HEK293T (cell line): ENCODE results near the gene ABCB4.

Experiments used
- CTCF ChIA-PET: fragments of 350-600 bp; formaldehyde crosslinking; extraction: SDS; loops from one replicate; lab custom pipeline; 2021; ENCODE audit warnings: antibody characterized with exemption, inconsistent platforms; lab: Yijun Ruan, JAX
- POLR2A ChIA-PET: fragments of 350-600 bp; formaldehyde crosslinking; extraction: SDS; loops from one replicate; lab custom pipeline; 2020; ENCODE audit warnings: antibody characterized with exemption, inconsistent platforms; lab: Yijun Ruan, JAX
- DNase-seq: peaks from one replicate; pipeline ENCODE4 v3.0.0; 2012; ENCODE audit warnings: mixed read lengths; ENCODE audit errors: extremely low spot score
- ARNT ChIP-seq: fragments of 450-650 bp; IDR thresholded peaks from 2 replicates; pipeline ENCODE4 v1.6.1; 2017; ENCODE audit warnings: mild to moderate bottlenecking
- BHLHE40 ChIP-seq: fragments of 450-650 bp; IDR thresholded peaks from 2 replicates; pipeline ENCODE4 v1.6.1; 2016; ENCODE audit warnings: mild to moderate bottlenecking, moderate library complexity, borderline replicate concordance
- CTBP1 ChIP-seq: fragments of 450-650 bp; IDR thresholded peaks from 2 replicates; pipeline ENCODE4 v1.6.1; 2016; ENCODE audit warnings: borderline replicate concordance
- ELF4 ChIP-seq: fragments of 450-650 bp; IDR thresholded peaks from 2 replicates; pipeline ENCODE4 v1.6.1; 2017; ENCODE audit warnings: antibody characterized with exemption
- FOXA1 ChIP-seq: fragments of 450-650 bp; IDR thresholded peaks from 2 replicates; pipeline ENCODE4 v1.6.1; 2016; ENCODE audit warnings: mild to moderate bottlenecking
- FOXK2 ChIP-seq: fragments of 450-650 bp; IDR thresholded peaks from 2 replicates; pipeline ENCODE4 v1.6.1; 2016; ENCODE audit warnings: mild to moderate bottlenecking
- FOXM1 ChIP-seq: fragments of 450-650 bp; IDR thresholded peaks from 2 replicates; pipeline ENCODE4 v1.6.1; 2017; ENCODE audit warnings: mild to moderate bottlenecking, borderline replicate concordance
- HDGF ChIP-seq: fragments of 450-650 bp; IDR thresholded peaks from 2 replicates; pipeline ENCODE4 v1.6.1; 2017; ENCODE audit warnings: antibody characterized with exemption, borderline replicate concordance
- L3MBTL2 ChIP-seq: fragments of 450-650 bp; conservative IDR thresholded peaks from 2 replicates; pipeline ENCODE4 v1.6.1; 2016; ENCODE audit warnings: mild to moderate bottlenecking
- LEF1 ChIP-seq: fragments of 450-650 bp; IDR thresholded peaks from 2 replicates; pipeline ENCODE4 v1.6.1; 2017; ENCODE audit warnings: mild to moderate bottlenecking, borderline replicate concordance
- NFRKB ChIP-seq: fragments of 450-650 bp; IDR thresholded peaks from 2 replicates; pipeline ENCODE4 v1.6.1; 2016; ENCODE audit warnings: mild to moderate bottlenecking, moderate library complexity
- PKNOX1 ChIP-seq: fragments of 450-650 bp; IDR thresholded peaks from 2 replicates; pipeline ENCODE4 v1.6.1; 2016
- SP1 ChIP-seq: fragments of 450-650 bp; IDR thresholded peaks from 2 replicates; pipeline ENCODE4 v1.6.1; 2017
- SUZ12 ChIP-seq: fragments of 450-650 bp; IDR thresholded peaks from 2 replicates; pipeline ENCODE4 v1.6.1; 2016; ENCODE audit warnings: mild to moderate bottlenecking
- TARDBP ChIP-seq: fragments of 450-650 bp; IDR thresholded peaks from 2 replicates; pipeline ENCODE4 v1.6.1; 2016
- ZNF384 ChIP-seq: fragments of 450-650 bp; IDR thresholded peaks from 2 replicates; pipeline ENCODE4 v1.6.1; 2016

ABCB4 gene

DNA sequence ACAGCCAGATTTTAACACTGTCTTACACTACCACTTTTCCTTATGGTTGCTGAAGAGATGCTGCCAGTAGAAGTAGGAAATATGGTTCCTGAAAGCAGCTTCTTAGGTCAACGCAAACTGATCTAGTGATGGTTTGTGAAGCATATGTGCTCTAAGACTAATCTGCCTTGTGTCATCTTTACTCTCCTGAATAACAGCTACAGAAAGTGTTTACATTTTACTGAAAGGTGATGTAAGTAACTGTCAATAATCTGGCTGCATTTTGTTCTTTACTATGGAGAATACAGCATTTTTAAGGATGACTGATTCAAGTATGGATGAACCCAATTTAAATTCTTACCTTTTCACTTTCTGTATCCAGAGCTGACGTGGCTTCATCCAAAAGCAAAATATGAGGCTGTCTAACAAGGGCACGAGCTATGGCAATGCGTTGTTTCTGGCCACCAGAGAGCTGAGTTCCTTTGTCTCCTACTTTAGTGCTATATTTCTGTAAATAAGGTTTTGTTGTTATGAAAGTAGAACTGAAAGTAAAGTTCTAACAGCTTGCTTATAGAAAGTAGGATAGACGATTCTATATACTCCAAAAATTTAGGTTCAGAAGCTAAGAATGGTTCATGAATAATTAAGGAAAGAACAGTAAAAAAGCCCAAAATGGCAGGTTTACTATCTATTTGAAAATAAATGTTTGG lies 30.2 kb upstream of the ABCB4 start:
- no peak for TF ChIP-seq BHLHE40
- TF ChIP-seq LEF1 = no peak
- TF ChIP-seq ZNF384 = no peak
- TF ChIP-seq SP1 = no peak
- POLR2A ChIA-PET = no interaction called here
- DNase-seq = no peak
- CTCF ChIA-PET = interaction anchor here (0.5 to 1.2 kb wide), 3 partner anchors 10 to 418 kb away, joined by 3 to 4 read pairs (median 3); no protein-coding TSS in a partner anchor

GRCh38 chr7:87505122-87505521 lies 29.6 kb upstream of the ABCB4 start:
- DNase-seq = no peak
- ChIA-PET POLR2A (no interaction called here), CTCF (interaction anchor here (0.6 to 0.9 kb wide), 2 partner anchors 25 to 249 kb away, joined by 3 read pairs; no protein-coding TSS in a partner anchor)
- TF ChIP-seq NFRKB = no peak

DNA sequence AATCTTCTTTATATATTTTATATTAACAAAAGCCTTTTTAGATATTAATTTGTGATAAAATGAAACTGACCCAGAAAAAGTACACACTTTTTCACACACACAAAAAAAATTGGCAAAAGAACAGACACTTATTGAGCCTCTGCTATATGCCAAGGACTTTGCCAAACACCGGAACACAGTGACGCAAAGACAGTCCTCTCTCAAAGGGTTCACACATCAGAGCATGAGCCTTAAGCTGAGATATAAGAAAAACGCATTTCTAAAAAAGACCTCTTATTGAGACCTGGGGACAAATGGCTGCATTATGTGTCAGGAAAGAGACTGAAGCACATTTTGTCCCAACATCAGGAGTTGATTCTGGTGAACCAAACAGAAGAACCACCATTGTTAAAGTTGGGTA lies 24.0 kb upstream of the ABCB4 start:
- POLR2A ChIA-PET = no interaction called here
- TF ChIP-seq LEF1 = no peak
- TF ChIP-seq L3MBTL2 = no peak
- no peak for TF ChIP-seq BHLHE40
- no peak for TF ChIP-seq ZNF384
- no peak for TF ChIP-seq TARDBP
- TF ChIP-seq PKNOX1 = no peak
- TF ChIP-seq FOXM1 = no peak
- no peak for TF ChIP-seq CTBP1
- no peak for TF ChIP-seq HDGF
- no peak for TF ChIP-seq FOXA1
- TF ChIP-seq ELF4 = no peak
- no peak for TF ChIP-seq SP1
- no peak for TF ChIP-seq ARNT
- TF ChIP-seq NFRKB = no peak
- TF ChIP-seq SUZ12 = no peak
- TF ChIP-seq FOXK2 = no peak
- CTCF ChIA-PET = no interaction called here
- no peak for DNase-seq

DNA sequence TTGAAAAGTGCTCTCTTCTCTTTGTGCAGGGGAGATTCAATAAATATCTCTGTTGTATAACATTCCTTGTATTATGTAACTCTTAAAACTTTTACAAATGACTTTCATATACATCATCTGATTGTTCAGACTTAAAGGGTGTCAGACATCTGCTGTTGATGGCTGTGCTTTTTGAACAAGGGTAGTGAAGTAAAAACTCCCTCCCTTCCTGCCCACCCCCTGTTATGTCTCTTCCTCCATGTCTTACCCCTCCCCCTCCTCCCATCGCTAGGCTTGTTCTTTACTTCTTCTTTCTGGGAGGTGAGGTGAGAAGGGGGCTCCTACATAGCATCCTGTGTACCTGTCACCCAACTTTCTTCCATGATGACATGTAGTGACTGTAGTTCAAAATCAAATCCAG lies 23.4 kb upstream of the ABCB4 start:
- CTCF ChIA-PET = no interaction called here
- no peak for TF ChIP-seq NFRKB
- no peak for TF ChIP-seq CTBP1
- TF ChIP-seq SUZ12 = no peak
- TF ChIP-seq ELF4 = no peak
- no peak for TF ChIP-seq BHLHE40
- no peak for TF ChIP-seq ZNF384
- no peak for TF ChIP-seq HDGF
- no peak for TF ChIP-seq FOXM1
- no peak for TF ChIP-seq FOXK2
- no peak for TF ChIP-seq TARDBP
- TF ChIP-seq PKNOX1 = no peak
- TF ChIP-seq LEF1 = no peak
- no peak for TF ChIP-seq FOXA1
- TF ChIP-seq L3MBTL2 = no peak
- TF ChIP-seq ARNT = no peak
- no peak for TF ChIP-seq SP1
- POLR2A ChIA-PET = no interaction called here
- DNase-seq = no peak

- POLR2A ChIA-PET = no interaction called here
- DNase-seq = no peak
- CTCF ChIA-PET = no interaction called here
- TF ChIP-seq HDGF (no peak), PKNOX1 (no peak), LEF1 (no peak), ARNT (no peak), FOXA1 (no peak), ELF4 (no peak), L3MBTL2 (no peak), CTBP1 (no peak), SUZ12 (no peak), SP1 (no peak), BHLHE40 (no peak), ZNF384 (no peak), FOXK2 (no peak), TARDBP (no peak), NFRKB (no peak), FOXM1 (no peak)
Observed at GRCh38 chr7:87497482-87497881, 22.0 kb upstream of the ABCB4 start.

DNA sequence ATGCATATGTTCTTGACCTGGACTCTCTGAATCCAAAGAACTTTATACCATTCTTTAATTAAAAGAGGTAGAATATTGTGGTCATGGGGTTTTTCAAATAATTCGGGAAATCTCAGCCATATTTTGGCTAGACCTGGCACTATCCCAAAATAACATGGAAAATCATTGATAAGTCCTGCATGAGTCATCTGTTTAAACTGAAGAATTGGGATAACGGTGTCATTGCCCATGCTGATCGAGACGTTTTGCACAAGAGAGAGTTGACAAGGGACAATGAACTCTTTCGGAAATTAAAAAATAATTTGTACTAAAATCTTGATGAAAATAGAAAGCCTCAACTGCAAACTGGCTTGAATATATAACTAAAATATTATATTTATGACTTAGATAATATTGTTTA lies 19.9 kb upstream of the ABCB4 start:
- CTCF ChIA-PET = no interaction called here

More for the DNA sequence above, 19.9 kb upstream of the ABCB4 start:
- TF ChIP-seq NFRKB = no peak
- TF ChIP-seq LEF1 = no peak
- no peak for TF ChIP-seq CTBP1
- TF ChIP-seq SP1 = no peak
- TF ChIP-seq HDGF = no peak
- no peak for TF ChIP-seq ELF4
- no peak for TF ChIP-seq TARDBP
- TF ChIP-seq SUZ12 = no peak
- no peak for TF ChIP-seq FOXM1
- TF ChIP-seq ZNF384 = no peak
- TF ChIP-seq FOXK2 = no peak
- TF ChIP-seq FOXA1 = no peak
- TF ChIP-seq BHLHE40 = no peak
- TF ChIP-seq PKNOX1 = no peak
- POLR2A ChIA-PET = no interaction called here
- no peak for DNase-seq
